Heart left ventricle (tissue), 13 donors: ENCODE measurements around the gene CD22.

Experiments
- POLR2A ChIP-seq, 2 donors: fragments of 450-650 bp; IDR thresholded peaks; one replicate each; pipeline ENCODE4 v1.6.1; 2017; ENCODE audit warnings: antibody characterized with exemption in 2 of 2, mild to moderate bottlenecking in 2 of 2, moderate library complexity in 2 of 2
- TF ChIP-seq, protein P1 (sequence below), 12 donors: fragments of 200-600 bp; sonication (generic) in 4 of 12; IDR thresholded peaks; one replicate each; pipeline versions ENCODE4 v1.5.0 to v1.8.0; 2018 to 2022; ENCODE audit warnings: antibody characterized with exemption in 12 of 12, mild to moderate bottlenecking in 5 of 12
- donor health status: ischemic (EF 13 %, LVEDD 7.1; RV severe dilation, severe dysfunction).
- donor health status: DM: no; HTN: yes; CAD: no.
- donor health status: DM: no; HTN: no; CAD: no.
- donor health status: ischemic (EF 25% LVEDD 6.9; RV normal size, moderate dysfunction).
- donor health status: ischemic (EF 25% LVEDD 5.7; RV mildly dilated, moderate dysfunction).
- donor health status: ischemic (EF 35%, LVEDD 5.7; RV mildly dilated, moderate dysfunction).
- donor health status: nonischemic (EF 11% LVEDD 7.7; RV severe dilation, severe dysfunction).
- donor health status: DM: yes; HTN: yes; CAD: no.
- donor health status: PGD.
- donor health status: ischemic (EF 29% LVEDD 5.4; RV normal size, mild dysfunction).
- donor health status: nonischemic (EF 23%, LVEDD 6.1; RV moderate dilation, normal function).

DNA sequence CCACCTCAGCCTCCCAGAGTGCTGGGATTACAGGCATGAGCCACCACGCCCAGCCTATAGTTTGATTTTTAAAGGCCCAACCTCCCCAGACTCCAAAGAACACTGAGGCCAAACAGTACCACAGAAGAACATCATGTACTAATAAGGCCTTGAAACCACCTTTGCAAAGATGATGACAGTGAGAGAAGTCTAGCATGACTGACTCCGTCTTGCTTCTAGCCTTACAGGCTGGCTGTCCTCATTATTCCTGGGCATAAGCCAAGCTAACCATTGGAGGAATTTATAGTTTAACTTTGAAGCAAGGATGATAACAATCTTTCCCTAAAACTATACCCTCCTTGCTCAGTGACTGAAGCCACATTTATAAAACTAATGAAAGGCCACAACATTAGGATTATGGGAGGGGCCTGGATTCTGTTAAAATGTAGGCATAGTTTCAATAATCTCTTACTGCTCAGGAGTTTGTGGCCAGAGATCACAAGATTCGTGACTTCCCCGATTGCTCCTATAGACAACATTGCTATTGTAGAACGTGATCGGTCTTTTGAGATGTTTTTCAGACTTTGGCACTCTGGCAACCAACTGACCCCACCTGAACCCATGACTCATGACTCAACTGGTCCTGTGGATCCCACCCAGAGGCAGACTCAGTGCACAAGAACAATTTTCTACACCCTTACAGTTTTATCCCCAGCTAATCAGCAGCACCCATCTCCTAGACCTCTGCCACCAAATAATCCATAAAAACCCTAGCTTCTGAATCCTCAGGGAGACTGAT is 59.5 kb downstream of the CD22 start:
- TF ChIP-seq, protein P1, sequence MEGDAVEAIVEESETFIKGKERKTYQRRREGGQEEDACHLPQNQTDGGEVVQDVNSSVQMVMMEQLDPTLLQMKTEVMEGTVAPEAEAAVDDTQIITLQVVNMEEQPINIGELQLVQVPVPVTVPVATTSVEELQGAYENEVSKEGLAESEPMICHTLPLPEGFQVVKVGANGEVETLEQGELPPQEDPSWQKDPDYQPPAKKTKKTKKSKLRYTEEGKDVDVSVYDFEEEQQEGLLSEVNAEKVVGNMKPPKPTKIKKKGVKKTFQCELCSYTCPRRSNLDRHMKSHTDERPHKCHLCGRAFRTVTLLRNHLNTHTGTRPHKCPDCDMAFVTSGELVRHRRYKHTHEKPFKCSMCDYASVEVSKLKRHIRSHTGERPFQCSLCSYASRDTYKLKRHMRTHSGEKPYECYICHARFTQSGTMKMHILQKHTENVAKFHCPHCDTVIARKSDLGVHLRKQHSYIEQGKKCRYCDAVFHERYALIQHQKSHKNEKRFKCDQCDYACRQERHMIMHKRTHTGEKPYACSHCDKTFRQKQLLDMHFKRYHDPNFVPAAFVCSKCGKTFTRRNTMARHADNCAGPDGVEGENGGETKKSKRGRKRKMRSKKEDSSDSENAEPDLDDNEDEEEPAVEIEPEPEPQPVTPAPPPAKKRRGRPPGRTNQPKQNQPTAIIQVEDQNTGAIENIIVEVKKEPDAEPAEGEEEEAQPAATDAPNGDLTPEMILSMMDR (IDR thresholded peaks at IDR 0.05): no peak
- no peak for TF ChIP-seq POLR2A (IDR thresholded peaks at IDR 0.05)
